GM18858 (cell line): ENCODE measurements around the gene AIFM2.
A peak's percentile ranks its signal among the peaks of the same experiment; 100 is the strongest.

Source experiments
- ATAC-seq: cut with Tn5 transposase; IDR thresholded peaks from one replicate; pipeline ENCODE4 v1.9.1; 2021; ENCODE audit not compliant: unreplicated experiment

Gene AIFM2

DNA sequence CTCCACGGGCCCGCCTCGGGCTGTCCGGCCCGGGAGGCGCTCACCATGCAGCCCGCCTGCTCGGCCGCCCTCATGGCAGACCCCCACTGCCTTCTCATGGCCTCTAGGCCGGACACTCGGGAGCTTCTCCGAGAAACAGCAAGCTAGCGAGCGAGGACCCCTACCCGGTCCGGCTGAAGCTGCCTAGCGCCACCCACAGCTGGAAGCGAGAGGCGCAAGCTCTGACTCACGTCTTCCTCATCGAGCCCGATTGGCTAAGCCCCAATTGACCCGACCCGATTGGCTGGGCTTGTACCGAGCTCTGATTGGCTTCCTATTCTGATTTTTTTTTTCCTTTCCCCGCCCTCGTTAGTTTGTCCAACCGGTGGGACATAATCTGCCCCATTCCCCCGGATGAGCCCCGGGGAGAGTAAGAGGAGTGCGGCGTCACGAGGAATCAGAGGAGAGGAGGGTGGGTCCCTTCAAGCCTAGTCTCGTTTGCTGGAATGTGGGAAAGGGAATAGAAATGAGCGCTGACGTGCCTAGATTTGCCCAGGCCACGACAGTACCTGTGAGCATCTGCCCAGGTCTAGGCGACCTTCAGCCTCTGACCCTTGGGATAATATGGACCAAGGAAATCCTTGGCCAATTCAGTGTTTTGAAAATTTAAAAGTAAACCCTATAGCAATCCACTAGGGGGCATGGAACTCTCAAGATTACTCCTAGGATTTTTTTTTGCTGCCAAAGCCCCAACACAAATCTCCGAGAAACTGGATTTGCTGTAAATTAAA is 14.0 kb upstream of the AIFM2 start, which contains the start of gene TYSND1:
TSS of gene TYSND1 (minus strand) at position 212 of the 770 bp plus-strand sequence. CDS start at position 98, 114 bp downstream.
- ATAC-seq: peak; percentile 78

DNA sequence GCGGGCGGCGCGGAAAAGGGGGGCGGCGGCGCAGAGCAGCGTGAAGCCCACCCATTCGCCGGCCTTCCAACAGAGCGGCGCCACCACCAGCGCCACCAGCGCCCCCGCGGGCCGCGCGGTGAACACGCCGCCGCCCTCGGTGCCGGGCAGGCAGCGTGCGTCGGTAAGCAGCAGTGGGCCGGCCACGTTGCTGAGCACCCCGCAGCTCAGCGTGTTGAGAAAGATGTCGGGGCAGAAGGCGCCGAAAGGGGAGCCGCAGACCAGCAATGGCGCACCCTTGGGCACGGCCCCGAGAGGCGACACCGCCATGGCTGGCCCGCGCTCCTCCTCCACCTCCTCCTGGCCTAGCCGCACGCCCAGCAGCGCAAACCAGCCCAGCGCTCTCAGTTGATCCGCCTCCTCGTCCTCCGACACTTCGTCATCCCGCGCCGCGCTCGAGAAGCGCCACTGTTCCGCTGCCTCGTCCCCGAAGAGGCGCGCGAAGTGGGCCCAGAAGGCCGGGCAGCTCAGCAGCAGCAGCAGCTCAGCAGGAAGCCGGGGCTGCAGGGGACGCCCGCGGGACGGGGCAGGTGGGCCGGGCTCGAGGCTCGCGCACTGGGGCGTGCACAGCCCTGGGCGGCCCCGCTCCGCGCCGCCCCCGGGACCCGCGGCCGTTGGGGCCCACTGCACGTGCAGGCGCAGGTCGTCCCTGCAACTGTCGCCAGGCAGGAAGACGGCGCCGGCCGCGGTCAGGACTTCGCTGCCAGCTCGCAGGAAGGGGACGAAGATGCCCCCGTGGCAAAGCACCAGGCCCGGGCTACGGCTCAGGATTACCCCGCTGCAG is 13.3 kb upstream of the AIFM2 start:
- ATAC-seq: peak; percentile 42

DNA sequence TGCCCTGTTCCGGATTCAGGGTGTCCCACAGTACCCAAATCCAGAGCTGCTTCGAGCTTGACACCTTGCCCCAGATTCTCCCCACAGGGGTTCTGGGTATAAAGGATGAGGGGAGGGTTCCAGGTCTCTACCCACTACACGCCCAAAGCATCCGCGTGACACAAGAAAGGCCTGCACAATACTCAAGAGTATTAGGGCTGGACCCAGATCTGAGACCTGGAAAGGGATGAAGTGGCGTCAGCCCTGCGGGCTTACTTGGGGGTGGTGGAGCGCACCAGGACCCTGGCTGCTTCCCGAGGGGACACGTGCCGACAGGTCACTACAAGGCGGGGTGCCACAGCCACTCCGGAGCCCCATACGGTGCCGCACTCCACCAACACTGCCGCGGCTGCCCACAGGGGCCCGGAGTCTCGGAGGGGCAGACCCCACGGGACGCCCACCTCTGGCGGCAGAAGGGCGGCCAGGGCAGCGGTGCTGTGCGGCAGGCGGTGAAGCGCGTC is 12.6 kb upstream of the AIFM2 start:
- ATAC-seq: no peak

DNA sequence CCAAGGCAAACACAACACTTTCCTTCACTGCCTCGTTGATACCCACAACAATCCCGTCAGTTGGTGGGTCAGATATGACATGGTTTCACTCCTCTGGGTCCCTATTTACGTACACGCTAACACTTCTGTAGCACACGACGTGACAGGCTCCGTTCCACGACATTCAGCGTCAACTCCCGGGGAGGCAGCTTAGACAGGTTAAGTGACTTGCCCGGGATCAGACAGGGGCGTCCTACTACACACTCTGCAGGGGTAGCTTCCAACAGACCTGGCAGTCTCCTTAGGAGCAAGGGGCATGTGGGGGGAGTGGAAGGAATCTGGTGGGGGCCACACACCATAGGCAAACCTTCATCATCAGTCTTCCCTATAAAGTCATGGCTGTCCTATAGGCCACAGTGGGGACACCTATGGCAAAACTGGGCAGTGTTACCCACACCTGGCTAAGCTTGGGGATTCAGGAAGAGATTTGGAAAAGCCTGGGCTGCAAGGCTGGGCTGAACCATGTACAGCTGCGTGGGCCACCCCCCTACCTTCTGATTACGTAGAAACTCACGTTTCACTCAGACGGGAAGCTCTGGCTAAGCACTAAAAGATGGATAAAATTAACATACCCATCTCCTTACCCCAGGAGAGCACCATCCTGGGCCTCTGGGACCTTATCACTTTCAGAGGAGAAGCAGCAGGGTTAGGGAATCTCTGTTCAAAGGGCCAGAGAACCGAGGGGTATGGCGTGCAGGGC is 11.9 kb upstream of the AIFM2 start:
- no peak for ATAC-seq

DNA sequence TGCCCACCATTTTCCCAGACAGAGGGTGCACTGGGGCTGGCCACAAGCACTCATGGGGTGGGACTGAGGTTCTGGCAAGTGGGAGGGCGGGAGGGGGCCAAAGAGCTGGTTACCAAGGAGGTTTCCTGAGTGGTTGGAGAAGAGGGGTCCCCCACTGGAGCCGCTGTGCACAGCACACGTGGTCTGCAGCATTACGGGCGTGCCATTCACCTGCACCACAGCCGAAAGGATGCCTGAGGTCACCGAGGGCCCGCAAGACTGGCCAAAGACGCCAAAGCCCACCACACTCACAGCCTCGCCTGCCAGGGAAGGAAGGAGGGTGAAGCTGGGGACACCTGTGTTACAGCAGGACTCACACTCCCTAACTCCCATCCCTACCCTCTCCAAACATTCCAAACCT is 9.9 kb upstream of the AIFM2 start:
- ATAC-seq: no peak

DNA sequence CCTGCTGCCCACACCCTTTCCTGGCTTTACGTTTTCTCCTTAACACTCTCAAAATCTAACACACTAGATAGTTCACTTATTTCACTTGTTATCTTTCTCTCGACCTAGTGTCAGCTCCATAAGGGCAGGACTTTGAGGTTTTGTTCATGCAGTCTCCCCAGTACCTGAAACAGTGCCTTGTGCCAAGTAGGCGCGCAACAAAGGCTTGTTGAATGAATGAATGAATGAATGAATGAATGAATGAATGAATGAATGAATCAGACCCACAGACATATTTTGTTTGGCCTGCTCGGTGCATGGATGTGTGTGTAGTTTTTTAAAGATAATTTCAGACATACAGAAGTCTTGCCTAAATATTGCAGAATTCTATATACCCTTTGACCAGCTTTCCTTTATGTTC is 7.7 kb upstream of the AIFM2 start:
- no peak for ATAC-seq

DNA sequence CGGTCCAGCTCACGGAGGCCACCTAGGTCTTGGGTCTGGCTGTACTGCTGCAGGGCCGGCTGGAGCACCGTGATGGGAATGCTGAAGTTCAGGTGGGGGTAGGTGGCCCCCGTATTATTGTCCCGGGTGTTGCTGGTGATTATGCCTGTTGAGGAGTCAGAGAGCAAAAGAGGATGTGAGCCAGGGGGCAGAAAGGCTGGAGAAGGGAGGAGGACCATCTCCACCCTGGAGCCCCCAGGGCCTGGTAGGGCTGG is 7.3 kb upstream of the AIFM2 start:
- ATAC-seq: no peak

DNA sequence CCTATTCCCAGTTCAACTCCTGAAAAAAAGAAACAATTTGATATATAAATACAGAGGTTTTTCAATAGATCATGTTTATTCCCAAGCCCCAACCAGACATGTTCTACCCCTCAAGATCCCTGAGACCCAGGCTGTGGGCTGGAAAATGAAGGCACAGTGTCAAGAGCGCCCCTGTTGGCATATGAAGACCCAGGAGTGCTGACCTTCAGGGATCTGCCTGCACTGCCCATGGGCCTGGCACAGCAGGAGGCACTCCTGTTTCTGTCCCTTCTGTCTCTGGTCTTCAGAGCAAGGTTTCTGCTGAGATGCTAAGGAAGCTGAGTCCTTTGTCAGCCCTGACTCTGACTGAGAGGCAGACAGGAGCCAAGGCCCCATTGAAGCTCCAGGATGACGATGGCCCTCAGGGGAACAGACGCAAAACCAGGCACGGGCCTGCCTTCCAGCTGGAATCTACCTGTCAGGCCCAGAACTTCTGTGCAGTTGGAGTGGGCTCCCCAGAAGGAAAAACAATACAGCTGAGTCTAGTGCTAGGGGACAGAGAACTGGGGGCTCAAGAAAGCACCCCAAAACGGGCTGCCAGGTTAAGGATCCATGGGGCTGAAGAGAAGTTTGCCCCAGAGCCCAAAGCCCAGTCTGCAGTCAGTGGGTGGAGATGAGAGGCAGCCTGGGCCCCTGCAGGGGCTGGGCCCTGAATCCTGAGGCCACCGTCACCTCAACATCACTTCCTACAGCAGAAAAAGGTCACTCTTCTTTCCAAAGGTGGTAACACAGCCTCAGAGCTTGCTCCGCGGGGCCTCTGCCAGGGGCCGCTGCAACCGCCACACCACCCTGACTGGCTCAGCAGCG is 6.7 kb upstream of the AIFM2 start:
- no peak for ATAC-seq

DNA sequence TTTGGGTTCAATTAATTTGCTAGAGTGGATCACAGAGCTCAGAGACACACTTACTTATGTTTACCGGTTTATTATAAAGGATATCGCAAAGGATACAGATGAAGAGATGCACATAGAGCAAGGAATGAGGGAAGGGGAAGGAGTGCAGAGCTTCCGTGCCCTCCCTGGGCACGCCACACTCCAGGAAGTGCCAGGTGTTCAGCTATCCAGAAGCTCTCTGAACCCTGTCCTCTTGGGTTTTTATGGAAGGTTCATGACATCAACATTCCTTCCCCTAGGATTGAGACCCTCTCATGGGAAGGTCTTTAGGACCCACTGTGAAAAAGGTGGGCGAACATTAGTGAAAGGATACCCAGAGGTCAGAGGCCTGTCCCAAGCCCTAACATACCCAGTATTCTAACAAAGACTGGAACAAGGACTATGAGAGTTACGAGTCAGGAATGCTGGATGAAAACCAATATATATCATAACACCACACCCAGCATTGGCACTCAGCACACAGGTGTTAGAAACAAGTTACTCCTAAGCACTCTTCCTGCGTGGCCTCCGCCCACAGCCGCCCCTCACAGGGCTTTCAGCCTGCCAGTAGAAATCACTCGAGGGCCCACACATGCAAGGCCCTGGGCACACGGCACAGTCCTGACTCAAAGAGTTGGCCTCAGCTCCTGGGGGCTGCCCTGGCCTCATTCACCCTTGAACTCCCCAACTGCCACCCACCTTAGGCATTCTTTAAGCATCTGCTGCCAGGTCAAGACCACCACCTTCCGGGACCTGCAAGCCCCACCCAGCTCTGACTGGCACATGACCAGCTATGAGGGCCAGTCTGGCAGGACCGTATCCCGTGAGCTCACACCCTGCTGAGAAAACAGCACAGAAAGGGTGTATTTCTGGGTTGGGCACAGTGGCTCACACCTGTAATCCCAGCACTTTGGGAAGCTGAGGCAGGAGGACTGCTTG is 5.6 kb upstream of the AIFM2 start:
- no peak for ATAC-seq

DNA sequence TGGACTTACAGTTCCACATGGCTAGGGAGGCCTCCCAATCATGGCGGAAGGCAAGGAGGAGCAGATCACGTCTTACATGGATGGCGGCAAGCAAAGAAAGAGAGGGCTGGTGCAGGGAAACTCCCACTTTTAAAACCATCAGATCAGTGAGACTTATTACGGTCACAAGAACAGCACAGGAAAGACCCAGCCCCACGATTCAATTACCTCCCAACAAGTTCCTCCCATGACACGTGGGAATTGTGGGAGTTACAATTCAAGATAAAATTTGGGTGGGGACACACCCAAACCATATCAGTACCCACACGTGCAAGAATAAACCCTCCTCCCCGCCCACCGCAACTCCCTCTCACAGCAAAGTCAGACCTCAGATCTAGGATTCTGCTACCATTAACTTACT is 4.5 kb upstream of the AIFM2 start:
- ATAC-seq: no peak

DNA sequence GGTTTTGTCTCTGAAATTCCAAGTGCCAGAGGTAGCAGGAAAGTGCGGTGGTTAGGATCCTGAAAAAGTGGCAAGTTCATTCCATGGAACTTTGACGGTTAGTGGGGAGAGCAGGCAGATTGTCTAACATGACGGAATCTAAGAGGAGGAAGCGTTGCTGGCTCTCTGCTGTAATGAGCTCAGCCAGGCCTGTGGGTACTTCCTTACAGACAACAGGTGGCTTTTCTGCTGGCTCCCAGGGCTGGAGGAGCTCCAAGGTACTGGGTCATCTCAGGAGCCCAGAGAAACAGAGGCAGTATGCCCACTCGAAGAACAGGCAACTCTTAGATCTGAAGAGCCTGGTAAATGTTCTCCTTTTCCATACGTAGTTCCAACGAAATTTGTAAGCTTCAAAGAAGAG is 3.1 kb upstream of the AIFM2 start:
- ATAC-seq: no peak

DNA sequence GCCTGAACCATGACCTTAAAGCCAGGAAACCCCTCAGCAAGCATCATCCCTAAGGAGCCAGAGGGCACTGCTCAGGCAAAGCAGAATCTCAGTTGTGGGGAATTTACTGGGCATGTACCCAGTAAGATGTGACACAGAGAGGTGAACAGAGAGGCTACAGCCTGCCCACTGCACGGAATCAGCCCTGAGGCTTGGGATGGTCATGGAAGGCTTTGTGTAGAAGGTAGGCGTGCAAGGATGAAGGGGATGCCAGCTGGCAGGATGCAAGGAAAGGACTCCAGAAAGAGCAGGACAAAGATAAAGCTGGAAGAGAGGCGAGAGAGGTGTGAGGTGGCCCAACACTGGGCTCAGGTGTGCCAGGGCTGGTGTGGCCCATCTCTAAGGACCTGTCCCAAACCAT is 2.4 kb upstream of the AIFM2 start:
- no peak for ATAC-seq

DNA sequence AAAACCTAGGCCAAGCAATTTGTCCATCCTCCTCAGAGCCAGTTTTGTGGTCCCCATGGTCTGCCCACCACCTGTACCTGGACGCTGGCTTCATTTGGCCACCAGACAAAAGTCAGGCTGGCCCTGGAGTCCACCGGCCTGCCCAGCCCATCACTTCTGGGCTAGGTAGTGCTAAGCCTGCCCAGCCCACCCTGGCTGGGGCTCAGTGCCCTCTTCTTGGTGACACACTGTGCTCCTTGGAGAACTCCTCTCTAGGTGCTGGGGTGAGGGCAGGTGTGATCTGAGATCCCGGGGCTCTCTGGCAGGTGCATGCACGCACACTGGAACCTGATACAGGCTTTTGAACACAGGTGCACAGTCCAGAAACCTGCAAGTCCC is 1.1 kb downstream of the AIFM2 start:
- no peak for ATAC-seq

DNA sequence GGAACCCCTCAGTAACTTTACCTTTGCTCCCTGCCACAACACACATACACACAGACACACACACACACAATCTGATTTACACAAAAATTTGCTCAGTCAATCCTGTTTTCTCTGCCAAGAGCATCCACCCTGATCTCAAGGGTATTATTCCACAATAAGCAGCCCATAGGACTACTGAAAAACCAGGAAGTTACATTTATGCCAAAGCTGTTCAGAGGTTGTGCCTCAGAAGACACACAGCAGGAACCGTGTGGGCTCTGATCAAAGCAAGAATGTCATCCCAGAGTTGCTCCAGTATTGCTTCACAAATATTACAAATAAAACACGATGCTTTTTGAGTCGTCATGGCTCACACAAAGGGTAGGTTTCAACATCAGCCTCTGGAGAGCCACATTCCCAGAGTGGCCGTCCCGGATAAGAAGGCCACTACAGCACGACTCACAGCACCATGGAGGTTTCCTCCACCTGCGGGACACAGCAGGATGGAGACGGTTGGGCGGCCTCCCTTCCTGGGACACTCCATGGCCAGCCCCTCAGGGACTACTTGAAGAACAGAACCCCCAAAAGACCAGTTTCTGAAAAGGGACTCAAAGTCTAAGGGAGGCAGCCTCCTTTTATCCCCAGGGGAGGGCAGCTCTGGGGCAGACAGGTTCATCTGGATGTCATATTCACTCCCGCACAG is 1.6 kb downstream of the AIFM2 start:
- no peak for ATAC-seq

DNA sequence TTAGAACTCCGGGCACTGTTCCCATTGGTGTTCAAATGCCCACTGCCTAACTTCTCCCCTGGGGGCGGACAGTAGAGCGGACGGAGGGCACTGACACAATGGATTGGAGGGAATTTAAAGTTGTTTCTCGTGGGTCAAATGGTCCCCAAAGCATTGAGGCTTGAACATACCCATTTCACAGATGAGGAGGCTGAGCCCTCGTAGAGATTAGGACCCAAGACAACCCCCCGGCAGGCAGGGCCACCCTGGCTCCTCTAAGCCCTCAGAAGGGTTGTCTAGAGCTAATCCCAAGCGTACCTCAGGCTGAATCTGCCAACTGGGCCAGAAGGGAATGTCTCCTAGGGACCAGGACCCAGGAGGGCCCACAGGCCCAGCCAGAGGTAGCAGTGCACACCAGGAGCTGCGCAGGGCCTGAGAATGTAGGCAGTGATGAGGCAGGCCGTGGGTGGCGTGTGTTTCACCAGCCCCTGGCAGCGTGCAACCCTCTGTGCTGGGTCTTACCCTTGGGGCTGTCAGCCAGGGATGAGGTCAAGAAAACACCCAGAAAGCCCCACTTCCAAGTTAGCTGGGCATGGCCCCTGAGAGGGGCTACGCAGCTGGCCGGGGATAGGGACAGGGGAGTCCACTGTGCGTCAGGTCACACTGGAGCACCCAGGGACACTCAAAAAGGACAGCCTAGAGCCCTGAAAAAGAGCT is 5.8 kb downstream of the AIFM2 start:
- no peak for ATAC-seq

DNA sequence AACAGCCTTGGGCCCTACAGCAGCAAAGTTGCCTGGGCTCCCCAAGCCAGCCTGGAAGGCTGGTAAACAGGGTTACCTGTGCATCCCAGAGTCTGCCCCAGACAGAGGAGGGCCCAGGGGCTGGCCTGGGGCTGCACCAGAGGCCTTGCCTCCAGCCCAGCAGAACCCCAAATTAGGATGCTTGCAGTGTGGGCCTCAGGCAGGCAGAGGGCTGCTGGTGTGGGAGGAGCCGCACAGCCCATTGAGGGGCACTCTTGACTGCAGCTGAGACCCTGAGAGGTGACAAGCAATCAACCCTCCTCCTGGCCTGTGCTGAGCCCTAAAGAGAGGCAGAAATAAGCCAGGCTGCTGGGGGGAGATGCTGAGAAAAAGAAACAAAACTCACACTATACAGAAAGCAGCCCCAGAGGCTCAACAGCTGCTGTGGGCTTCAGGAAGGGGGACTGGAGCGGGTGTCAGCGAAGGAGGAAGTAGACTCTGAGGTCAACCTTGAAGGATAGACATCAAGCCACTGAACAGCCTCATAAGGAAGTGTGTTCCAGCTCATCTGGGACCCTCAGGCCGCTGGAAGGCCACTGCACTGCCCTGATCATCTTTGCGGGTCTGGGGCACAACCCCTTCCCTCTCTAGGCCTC is 6.6 kb downstream of the AIFM2 start:
- no peak for ATAC-seq

DNA sequence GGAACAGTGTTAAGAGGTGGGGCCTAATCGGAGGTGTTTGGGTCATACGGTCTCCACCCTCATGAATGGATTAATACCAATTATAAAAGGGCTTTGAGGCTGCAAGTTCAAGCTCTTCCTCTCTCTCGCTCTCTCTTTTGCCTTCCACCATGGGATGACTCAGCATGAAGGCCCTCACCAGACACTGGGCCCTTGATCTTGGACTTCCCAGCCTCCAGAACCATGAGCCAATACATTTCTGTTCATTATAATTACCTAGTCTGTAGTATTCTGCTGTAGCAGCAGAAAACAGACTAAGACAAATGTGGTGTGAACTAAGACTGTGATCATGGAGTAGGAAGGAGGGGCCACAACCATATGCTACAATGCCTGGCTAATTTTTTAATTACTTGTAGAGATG is 7.7 kb downstream of the AIFM2 start:
- no peak for ATAC-seq

DNA sequence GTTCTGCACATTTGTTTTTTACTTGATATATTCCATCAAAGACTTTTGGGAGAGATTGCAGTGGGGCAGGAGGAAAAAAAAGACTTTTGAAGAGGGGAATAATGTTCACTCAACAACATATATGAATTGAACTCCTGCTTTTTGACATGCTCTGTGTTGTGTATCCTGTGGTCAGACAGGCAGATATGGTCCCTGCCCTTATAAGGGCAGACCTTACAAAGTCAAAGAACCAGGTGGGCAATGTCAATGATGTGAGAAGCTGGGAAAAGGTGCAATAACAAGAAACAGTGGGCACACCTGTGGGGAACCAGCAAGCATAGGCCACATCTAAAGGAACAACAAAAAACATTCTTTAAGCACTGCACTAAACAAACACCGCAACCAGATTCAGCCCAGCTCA is 8.2 kb downstream of the AIFM2 start:
- no peak for ATAC-seq
